GM19238 (cell line): Measurements from ENCODE around the gene OR2V2.

Source experiments
- DNase-seq: peaks from one replicate; pipeline ENCODE4 v3.0.0; 2011; ENCODE audit warnings: low spot score; ENCODE audit not compliant: insufficient read length

OR2V2 gene

GRCh38 chr5:181189962-181190710, 42.8 kb downstream of the OR2V2 start:
- DNase-seq, result no peak

DNA sequence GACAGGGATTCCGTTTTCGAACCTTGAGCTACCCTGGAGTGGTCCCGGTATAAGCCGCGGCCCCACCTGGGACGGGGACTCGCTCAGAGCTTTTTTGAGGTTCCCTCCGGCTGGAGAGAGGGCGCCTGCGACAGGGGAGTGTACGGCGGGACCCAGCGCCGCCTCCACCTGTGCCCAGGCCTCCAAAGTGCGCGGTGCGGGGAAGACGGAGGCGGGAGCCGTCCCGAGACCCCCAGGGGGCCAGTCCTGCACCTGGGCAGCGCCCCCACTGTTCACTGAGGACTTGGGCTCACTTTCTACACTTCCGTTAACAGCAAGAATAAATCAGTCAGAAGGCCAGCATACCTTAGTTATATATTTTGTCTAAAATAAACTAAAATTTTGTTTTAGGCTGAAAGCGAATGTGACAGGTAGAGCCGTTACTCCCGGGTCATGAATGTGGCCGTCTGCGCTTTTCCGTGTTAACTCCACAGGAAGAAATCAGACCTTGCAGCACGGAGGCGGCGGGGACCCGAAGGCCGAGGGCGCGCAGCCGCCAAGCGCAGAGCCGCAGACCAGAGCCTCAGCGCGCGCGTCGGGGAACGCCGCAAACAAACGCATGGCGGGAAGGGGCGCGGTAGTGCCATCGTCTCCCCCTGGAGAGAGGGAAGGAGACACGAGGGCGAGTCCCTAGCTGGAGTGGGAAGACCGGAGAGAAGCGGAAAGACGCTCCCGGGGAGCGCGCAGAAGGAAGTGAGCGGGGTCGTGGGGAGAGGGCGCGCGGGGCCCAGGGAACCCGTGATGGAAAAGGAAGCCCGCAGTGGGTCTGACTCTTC, 43.5 kb downstream of the OR2V2 start:
- DNase-seq, result peak; percentile 14

DNA sequence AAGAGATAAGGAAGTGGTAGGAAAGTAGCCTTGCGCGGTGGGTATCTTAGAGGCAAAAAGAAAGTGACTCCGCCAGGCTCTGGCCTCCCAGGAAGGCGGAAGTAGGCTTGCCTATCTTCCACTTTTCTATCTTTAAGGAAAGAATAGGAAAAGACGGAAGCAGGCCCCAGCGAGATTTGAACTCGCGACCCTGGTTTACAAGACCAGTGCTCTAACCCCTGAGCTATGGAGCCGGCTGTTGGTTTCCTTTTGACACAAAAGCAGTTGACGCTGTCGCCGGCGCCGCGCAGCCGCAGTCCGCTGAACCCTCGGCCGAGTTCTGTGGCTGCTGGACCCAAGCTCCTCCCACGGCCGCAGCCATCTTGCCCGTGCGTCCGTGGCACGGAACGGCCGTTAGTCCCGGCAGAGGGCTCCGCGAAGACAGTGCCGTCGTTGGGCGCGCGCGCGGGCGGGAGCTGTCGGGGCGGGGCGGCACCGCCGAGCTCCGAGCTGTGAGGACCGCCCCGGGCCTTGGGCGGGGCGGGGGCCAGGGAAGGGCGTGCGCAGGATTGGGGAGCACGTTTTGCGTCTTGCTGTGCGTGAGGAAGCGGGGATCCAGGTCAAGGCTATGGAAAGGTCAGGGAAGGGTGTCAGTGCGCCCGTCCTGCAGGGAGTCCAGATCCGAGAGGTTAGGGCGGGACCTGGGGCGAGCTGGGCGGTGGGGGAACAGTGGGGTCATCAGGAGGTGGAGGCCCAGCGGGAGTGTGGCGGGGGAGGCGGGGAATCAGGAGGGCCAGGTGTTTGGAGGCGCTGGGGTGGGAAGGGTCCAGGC, 44.3 kb downstream of the OR2V2 start:
- DNase-seq, result peak; percentile 94

DNA sequence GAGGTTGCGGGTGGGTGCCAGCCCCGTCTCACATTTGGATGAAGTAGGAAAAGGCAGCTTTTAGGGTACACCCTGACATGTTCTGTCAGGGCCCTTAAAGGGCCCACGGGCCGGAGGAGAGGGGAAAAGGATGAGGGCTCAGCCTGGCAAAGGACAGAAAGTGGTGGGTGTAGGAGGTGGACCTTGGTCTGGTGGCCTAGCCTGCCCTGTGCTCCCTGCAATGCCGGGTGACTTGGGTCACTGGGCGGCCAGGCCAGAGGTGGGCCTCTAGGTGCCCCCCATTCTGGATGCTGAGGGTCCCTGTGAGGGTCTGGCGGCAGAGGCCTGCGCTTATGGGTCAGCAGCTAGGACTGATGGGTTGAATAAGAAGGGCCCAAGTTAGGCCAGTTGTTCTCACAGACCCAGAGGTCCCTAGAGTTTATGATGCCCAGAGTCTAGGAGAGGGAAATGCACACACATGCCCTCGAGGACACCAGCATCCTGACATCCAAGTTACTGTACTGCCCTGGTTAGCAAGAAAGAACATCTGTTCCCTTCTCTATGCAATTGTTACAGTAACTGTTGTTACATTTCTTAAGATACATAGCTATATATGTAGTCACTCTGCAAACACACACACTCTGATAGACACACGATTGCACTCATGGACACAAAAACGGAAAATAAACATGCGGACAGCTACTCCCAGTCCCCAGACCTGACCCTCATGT, 45.1 kb downstream of the OR2V2 start:
- DNase-seq, result no peak

DNA sequence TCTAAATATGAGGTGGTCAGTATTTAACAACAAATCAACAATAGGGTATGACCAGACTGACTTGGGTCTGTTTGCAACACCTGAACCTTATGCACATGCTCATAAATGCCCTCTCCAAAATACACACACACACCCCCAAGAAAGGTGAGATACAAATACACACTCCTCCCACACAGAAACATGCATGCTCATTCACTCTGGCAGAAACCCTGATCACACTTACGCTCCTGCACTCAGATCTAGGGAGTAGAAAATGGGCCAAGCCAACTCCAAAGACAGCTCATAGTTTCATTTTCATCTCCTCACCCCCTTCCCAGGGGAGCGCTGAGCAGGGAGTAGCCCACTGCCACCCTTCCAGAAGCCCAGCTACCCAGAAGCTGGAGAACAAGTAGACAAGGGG, 46.3 kb downstream of the OR2V2 start:
- no peak for DNase-seq

DNA sequence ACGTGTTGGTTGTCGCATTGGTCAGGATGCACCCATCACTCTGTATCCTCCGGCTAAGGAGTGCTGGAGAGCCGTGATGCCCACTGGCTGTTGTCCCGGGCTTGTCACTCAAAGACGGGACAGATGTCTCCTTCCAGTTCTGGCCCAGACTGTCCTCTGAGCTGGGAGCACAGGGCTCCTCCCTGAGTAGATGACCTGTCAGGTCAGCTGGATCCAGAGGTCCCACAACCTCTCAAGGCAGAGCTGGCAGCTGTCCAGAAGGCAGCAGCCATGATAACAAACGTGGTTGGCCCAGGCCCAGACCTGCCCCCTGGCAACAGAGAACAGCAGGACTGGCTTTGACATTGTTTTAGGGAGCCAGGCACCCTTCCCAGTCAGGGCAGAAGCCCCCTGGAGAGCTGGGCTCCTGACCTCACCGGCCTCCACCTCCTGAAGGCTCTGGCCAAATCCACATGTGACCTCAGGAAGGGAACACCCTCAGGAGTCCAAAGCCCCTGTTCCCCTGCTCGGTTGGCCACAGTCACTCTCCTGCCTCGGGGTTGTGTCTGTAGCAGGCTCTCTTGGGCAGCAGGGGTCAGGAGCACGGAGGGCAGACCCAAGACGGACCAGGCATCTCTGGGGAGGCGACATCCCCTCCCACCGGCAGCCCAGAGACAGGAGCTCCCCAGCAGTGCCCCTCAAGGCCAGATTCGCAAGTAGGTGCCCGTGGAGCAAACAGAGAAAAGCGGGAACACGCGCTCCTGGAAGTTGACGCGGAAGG, 47.3 kb downstream of the OR2V2 start:
- DNase-seq, result no peak

DNA sequence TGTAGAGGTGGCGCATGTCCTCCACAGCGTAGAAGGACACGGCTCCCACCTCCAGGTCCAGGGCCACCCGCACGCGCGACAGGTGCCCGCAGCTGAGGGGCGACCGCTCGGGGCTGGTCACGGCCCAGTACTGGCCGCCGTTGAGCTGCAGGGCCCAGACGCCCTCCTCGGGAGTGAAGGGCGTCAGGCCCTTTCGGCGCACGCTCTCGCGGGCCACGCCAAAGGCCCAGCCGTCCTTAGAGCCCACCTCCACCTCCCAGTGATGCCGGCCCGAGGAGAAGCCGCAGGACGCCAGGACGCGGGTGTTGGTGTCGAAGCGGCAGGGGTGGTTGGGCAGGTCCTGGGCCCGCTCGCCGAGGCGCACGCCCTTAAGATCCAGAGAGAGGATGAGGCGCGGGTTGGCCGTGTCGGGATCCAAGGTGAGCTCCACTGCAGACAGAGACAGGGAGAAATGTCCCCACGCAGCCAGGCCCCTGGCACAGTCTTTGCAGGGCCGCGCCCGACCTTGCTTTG, 47.9 kb downstream of the OR2V2 start:
- DNase-seq, result no peak

- no peak for DNase-seq
Observed at GRCh38 chr5:181197326-181197951, 50.1 kb downstream of the OR2V2 start.

- DNase-seq, result no peak
Observed at GRCh38 chr5:181198106-181198685, 50.8 kb downstream of the OR2V2 start.

GRCh38 chr5:181198905-181199519, 51.6 kb downstream of the OR2V2 start:
- peak; percentile 60 for DNase-seq

DNA sequence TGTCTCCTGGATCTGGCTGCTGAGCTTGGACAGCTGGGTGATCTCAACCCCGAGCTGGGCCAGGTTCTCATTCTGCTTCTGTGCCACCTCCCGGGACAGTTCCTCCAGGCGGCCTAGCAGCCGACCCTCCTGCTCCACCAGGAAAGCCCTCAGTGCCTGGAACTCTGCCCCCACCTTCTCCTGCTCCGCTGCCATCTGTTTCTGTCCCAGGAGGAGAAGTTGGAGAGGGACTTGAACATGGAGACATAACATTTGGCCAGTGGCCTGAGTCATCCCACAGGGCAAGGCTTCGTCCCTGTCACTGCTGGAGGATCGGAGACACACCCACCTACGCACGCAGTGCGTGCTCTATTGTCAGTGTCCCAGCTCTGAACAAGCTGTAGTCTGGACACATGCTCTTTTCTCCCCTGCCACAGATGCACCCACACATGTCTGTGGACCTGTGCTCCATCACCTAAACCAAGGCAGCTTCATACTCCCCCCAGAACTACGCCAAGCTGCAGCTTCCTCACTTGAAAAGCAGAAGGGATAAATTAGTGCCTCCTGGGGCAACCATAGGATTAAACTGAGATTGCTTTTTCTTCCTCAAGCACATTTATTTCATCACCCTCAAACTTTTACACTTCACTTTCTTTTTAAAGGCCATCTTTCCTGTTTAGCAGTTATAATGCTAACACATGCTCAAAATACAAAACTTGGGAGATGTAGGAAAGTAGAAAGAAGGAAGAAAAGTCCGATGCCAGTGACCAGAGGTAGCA, 52.7 kb downstream of the OR2V2 start:
- no peak for DNase-seq

GRCh38 chr5:181200816-181201215, 53.4 kb downstream of the OR2V2 start:
- DNase-seq, result no peak

- DNase-seq, result no peak
Observed at GRCh38 chr5:181203093-181203711, 55.8 kb downstream of the OR2V2 start.

- no peak for DNase-seq
Observed at GRCh38 chr5:181203777-181204112, 56.4 kb downstream of the OR2V2 start.

DNA sequence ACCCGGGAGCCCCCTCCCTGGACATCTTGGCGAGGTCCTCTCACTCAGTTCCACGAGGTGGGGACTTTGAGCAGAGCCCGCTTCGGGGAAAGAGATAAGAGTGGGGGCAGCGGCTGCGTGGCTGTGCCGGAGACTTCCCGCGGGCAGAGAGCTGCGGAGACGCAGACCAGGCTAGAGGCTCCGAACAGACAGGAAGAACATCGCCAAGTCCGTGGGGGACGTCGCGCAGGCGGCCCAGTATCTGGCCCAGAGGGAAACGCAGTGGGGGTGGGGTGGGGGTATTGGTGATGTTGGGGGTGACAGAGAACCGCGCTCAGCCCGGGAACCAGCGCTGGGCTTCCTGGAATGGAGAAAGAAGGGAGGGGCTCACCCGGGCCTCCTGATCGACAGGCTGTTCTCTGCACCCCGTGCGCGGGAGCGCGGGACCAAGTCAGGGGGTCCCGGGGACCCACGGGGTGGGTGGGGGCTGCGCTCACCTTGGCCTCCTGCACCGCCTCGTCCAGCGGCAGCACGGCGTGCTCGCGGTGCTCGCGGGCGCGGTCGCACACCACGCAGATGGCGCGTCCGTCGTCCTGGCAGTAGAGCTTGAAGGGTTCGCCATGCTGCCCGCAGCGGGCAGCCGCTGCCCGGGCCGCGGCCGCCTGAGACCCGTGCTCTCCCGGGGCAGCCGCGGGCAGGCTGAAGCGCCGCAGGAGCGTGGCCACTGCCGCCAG, 56.9 kb downstream of the OR2V2 start:
- peak; percentile 16 for DNase-seq

GRCh38 chr5:181204826-181205760, 57.7 kb downstream of the OR2V2 start, which contains the start of gene TRIM7:
TSS of gene TRIM7 (minus strand) at chr5:181205196. CDS start at chr5:181205110, 86 bp downstream.
- peak; percentile 32 for DNase-seq
